HepG2 (cell line): ENCODE data around the gene ZNF22. TPM values are rescaled to one million over a fixed set of nuclear protein-coding genes. Genes with fewer than 3 reads are reported as not detected.

ENCODE experiments used
- RBFOX2 ChIP-seq: fragments of 200-400 bp; formaldehyde crosslinking; IDR thresholded peaks from 2 replicates; pipeline ENCODE4 v1.6.1; 2017; ENCODE audit warnings: low read depth, mild to moderate bottlenecking, low read length
- SMARCC2 ChIP-seq: fragments of 450-650 bp; IDR thresholded peaks from 2 replicates; pipeline ENCODE4 v1.6.1; 2017; ENCODE audit warnings: antibody characterized with exemption, mild to moderate bottlenecking
- ZSCAN21 ChIP-seq: sonication (generic); formaldehyde crosslinking; IDR thresholded peaks from 2 replicates; pipeline ENCODE4 v1.8.0; 2022; ENCODE audit warnings: mild to moderate bottlenecking, missing genetic modification reagents, moderate library complexity, borderline replicate concordance
- polyA plus RNA-seq, 8 experiments: library from polyadenylated mRNA; depleted of rRNA in 3 of 8; stranded (reverse) in 7 of 8; unstranded in 1 of 8; fragments of >200 nt; fragmentation: Illumina TruSeq in 4 of 8; extraction: Trizol in 4 of 8; gene quantifications; 2 replicates each; pipeline versions ENCODE4 v1.2.1 to v1.2.3, GENCODE V29; 2011 to 2016; ENCODE audit warnings: low read depth in 4 of 8, missing spikeins in 1 of 8, mixed read lengths in 1 of 8; ENCODE audit not compliant: insufficient read depth in 1 of 8
- total RNA-seq, 5 experiments: library from RNA; depleted of rRNA; stranded (reverse); fragments of >200 nt; fragmentation: Illumina TruSeq; extraction: Trizol; gene quantifications; 2 replicates each; pipeline ENCODE4 v1.2.3, GENCODE V29; 2016; ENCODE audit warnings: low read depth in 1 of 5
- TF ChIP-seq, protein P1 (sequence below): sonication (generic); formaldehyde crosslinking; IDR thresholded peaks from 2 replicates; pipeline ENCODE4 v1.5.1; 2020; ENCODE audit warnings: mild to moderate bottlenecking, missing genetic modification reagents, moderate library complexity
- TF ChIP-seq, protein P2 (sequence below): sonication (generic); formaldehyde crosslinking; IDR thresholded peaks from 2 replicates; pipeline ENCODE4 v1.8.1; 2023; ENCODE audit warnings: missing genetic modification reagents, inconsistent platforms, borderline replicate concordance

Gene ZNF22
- total and polyA plus RNA-seq, 2 of the 13 experiments (the other 11 are each of a cell fraction or from before 2014, with no cell fraction given), result 0.40 to 1.3 TPM

DNA sequence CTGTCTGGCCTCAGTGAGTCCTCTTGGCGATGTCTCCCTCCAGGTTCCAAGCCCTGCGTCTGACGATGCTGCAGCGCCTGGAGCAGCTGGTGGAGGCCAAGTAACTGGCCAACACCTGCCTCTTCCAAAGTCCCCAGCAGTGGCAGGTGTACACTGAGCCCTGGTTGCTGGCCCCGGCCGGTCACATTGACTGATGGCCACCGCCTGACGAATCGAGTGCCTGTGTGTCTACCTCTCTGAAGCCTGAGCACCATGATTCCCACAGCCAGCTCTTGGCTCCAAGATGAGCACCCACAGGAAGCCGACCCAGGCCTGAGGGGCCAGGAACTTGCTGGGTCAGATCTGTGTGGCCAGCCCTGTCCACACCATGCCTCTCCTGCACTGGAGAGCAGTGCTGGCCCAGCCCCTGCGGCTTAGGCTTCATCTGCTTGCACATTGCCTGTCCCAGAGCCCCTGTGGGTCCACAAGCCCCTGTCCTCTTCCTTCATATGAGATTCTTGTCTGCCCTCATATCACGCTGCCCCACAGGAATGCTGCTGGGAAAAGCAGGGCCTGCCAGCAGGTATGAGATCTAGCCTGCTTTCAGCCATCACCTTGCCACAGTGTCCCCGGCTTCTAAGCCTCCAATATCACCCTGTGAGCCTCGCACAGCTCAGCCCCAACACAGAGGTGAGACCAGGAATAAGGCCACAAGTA, 7.3 kb upstream of the ZNF22 start (continued):
- TF ChIP-seq, protein P1, sequence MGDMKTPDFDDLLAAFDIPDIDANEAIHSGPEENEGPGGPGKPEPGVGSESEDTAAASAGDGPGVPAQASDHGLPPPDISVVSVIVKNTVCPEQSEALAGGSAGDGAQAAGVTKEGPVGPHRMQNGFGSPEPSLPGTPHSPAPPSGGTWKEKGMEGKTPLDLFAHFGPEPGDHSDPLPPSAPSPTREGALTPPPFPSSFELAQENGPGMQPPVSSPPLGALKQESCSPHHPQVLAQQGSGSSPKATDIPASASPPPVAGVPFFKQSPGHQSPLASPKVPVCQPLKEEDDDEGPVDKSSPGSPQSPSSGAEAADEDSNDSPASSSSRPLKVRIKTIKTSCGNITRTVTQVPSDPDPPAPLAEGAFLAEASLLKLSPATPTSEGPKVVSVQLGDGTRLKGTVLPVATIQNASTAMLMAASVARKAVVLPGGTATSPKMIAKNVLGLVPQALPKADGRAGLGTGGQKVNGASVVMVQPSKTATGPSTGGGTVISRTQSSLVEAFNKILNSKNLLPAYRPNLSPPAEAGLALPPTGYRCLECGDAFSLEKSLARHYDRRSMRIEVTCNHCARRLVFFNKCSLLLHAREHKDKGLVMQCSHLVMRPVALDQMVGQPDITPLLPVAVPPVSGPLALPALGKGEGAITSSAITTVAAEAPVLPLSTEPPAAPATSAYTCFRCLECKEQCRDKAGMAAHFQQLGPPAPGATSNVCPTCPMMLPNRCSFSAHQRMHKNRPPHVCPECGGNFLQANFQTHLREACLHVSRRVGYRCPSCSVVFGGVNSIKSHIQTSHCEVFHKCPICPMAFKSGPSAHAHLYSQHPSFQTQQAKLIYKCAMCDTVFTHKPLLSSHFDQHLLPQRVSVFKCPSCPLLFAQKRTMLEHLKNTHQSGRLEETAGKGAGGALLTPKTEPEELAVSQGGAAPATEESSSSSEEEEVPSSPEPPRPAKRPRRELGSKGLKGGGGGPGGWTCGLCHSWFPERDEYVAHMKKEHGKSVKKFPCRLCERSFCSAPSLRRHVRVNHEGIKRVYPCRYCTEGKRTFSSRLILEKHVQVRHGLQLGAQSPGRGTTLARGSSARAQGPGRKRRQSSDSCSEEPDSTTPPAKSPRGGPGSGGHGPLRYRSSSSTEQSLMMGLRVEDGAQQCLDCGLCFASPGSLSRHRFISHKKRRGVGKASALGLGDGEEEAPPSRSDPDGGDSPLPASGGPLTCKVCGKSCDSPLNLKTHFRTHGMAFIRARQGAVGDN (CRISPR knock-in tag), result peak; percentile 35
- TF ChIP-seq, protein P2, sequence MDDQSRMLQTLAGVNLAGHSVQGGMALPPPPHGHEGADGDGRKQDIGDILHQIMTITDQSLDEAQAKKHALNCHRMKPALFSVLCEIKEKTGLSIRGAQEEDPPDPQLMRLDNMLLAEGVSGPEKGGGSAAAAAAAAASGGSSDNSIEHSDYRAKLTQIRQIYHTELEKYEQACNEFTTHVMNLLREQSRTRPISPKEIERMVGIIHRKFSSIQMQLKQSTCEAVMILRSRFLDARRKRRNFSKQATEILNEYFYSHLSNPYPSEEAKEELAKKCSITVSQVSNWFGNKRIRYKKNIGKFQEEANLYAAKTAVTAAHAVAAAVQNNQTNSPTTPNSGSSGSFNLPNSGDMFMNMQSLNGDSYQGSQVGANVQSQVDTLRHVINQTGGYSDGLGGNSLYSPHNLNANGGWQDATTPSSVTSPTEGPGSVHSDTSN (CRISPR knock-in tag), result no peak
- TF ChIP-seq SMARCC2, result no peak
- TF ChIP-seq ZSCAN21 (CRISPR knock-in tag), result no peak
- 0 out of 2 replicates have a peak, but pooled peaks have one; percentile 28 for TF ChIP-seq RBFOX2
